Activated CD8-positive, alpha-beta T cell treated with anti-CD3 and anti-CD28 coated beads for 36 hours (primary cell): ENCODE data around the gene AMBRA1. TPM values are rescaled to one million over a fixed set of nuclear protein-coding genes. Genes with fewer than 3 reads are reported as not detected.

Experiments used
- ATAC-seq: fragments of 200-7000 bp; cut with Tn5 transposase; one replicate; pipeline ENCODE4 v1.10.0; 2021; ENCODE audit warnings: mild to moderate bottlenecking, moderate library complexity
- CTCF ChIA-PET: fragments of 350-600 bp; sonication (Branson Sonifier 250); formaldehyde crosslinking; loops from one replicate; lab custom pipeline; 2021; ENCODE audit warnings: antibody characterized with exemption; lab: Charles Lee
- POLR2A ChIA-PET: fragments of 350-600 bp; sonication (Branson Sonifier 250); formaldehyde crosslinking; loops from one replicate; lab custom pipeline; 2021; ENCODE audit warnings: antibody characterized with exemption; lab: Charles Lee
- DNase-seq: peaks from one replicate; pipeline ENCODE4 v3.0.0-alpha.2; 2020
- H3K27ac Mint-ChIP-seq: one replicate; pipeline ENCODE4 v1.8.0; 2021; ENCODE audit warnings: mild to moderate bottlenecking, mixed read lengths
- H3K27me3 Mint-ChIP-seq: one replicate; pipeline ENCODE4 v1.8.0; 2021; ENCODE audit warnings: mixed read lengths
- H3K36me3 Mint-ChIP-seq: one replicate; pipeline ENCODE4 v1.8.0; 2021; ENCODE audit warnings: low read depth, mixed read lengths
- H3K4me1 Mint-ChIP-seq: one replicate; pipeline ENCODE4 v1.8.0; 2021; ENCODE audit warnings: low read depth, mixed read lengths
- H3K4me3 Mint-ChIP-seq: one replicate; pipeline ENCODE4 v1.8.0; 2021; ENCODE audit warnings: mild to moderate bottlenecking, moderate library complexity, mixed read lengths
- H3K9me3 Mint-ChIP-seq: one replicate; pipeline ENCODE4 v1.8.0; 2021; ENCODE audit warnings: mixed read lengths
- CTCF ChIP-seq: fragments of 200-600 bp; IDR thresholded peaks from one replicate; pipeline ENCODE4 v1.8.0; 2022; ENCODE audit warnings: antibody characterized with exemption, mild to moderate bottlenecking
- intact Hi-C: fragments of 100-400 bp; cut with micrococcal nuclease; formaldehyde crosslinking; loops from one replicate; pipeline ENCODE4 v1.10.0; 2022
- total RNA-seq, 2 experiments: library from RNA; stranded (reverse); gene quantifications; one replicate each; pipeline ENCODE4 v1.2.3, GENCODE V29; 2021

The AMBRA1 gene
- total RNA-seq, 2 experiments from 2014 or later: 24.0 to 24.1 TPM

- DNase-seq (no peak), ATAC-seq (no peak)
- TF ChIP-seq CTCF: no peak
- no peaks in the 10 kb centered on the region for H3K27me3 Mint-ChIP-seq
- no peaks in the 10 kb centered on the region for H3K9me3 Mint-ChIP-seq
- no peak overlapping the region for H3K27ac Mint-ChIP-seq
- H3K4me1 Mint-ChIP-seq: peaks cover 14% of the 10 kb centered on the region
- POLR2A ChIA-PET: no interaction called here
- intact Hi-C loops: loop anchor here (5.0 kb wide), 1 partner anchor 145 kb away; the partner anchor contains the start of gene CHRM4
- CTCF ChIA-PET: interaction anchor here (1.5 to 2.7 kb wide), 4 partner anchors 14 to 148 kb away, joined by 3 to 20 read pairs (median 5); no protein-coding TSS in a partner anchor
- H3K4me3 Mint-ChIP-seq: no peak overlapping the region
- peaks cover 7% of the 10 kb centered on the region for H3K36me3 Mint-ChIP-seq
These were observed 56.7 kb downstream of the AMBRA1 start for GRCh38 chr11:46537121-46537520.

- intact Hi-C loops: loop anchor here (5.0 kb wide), 1 partner anchor 143 kb away; the partner anchor contains the start of gene CHRM4
- TF ChIP-seq CTCF: no peak
- no peaks in the 10 kb centered on the region for H3K9me3 Mint-ChIP-seq
- peaks cover 20% of the 10 kb centered on the region for H3K4me1 Mint-ChIP-seq
- ChIA-PET CTCF (interaction anchor here (1.0 to 2.7 kb wide), 4 partner anchors 20 to 148 kb away, joined by 3 to 20 read pairs (median 6); no protein-coding TSS in a partner anchor), POLR2A (no interaction called here)
- no peak for DNase-seq
- H3K27ac Mint-ChIP-seq: no peak overlapping the region
- ATAC-seq: no peak
- no peak overlapping the region for H3K4me3 Mint-ChIP-seq
- H3K36me3 Mint-ChIP-seq: peaks cover 2% of the 10 kb centered on the region
- no peaks in the 10 kb centered on the region for H3K27me3 Mint-ChIP-seq
These were observed 58.1 kb downstream of the AMBRA1 start for GRCh38 chr11:46535688-46536087.

GRCh38 chr11:46534711-46535110 lies 59.1 kb downstream of the AMBRA1 start:
- no peaks in the 10 kb centered on the region for H3K9me3 Mint-ChIP-seq
- H3K4me3 Mint-ChIP-seq: no peak overlapping the region
- POLR2A ChIA-PET: no interaction called here
- CTCF ChIA-PET: interaction anchor here (2.7 kb wide), 1 partner anchor 44 kb away, joined by 20 read pairs; no protein-coding TSS in a partner anchor
- intact Hi-C loops: loop anchor here (5.0 kb wide), 1 partner anchor 142 kb away; the partner anchor contains the start of gene CHRM4
- DNase-seq: no peak
- H3K4me1 Mint-ChIP-seq: peaks cover 23% of the 10 kb centered on the region
- no peak for ATAC-seq
- TF ChIP-seq CTCF: no peak
- peaks cover 2% of the 10 kb centered on the region for H3K36me3 Mint-ChIP-seq
- H3K27me3 Mint-ChIP-seq: no peaks in the 10 kb centered on the region
- H3K27ac Mint-ChIP-seq: no peak overlapping the region

GRCh38 chr11:46533396-46534100 lies 60.3 kb downstream of the AMBRA1 start:
- intact Hi-C loops: no loop called here
- ChIA-PET POLR2A (no interaction called here), CTCF (interaction anchor here (1.1 kb wide), 1 partner anchor 44 kb away, joined by 3 read pairs; no protein-coding TSS in a partner anchor)
- H3K27me3 Mint-ChIP-seq: no peaks in the 10 kb centered on the region
- H3K27ac Mint-ChIP-seq: no peak overlapping the region
- DNase-seq (no peak), ATAC-seq (no peak)
- H3K36me3 Mint-ChIP-seq: peaks cover 2% of the 10 kb centered on the region
- H3K9me3 Mint-ChIP-seq: no peaks in the 10 kb centered on the region
- H3K4me3 Mint-ChIP-seq: no peak overlapping the region
- peaks cover 34% of the 10 kb centered on the region for H3K4me1 Mint-ChIP-seq
- TF ChIP-seq CTCF: no peak
